ENCODE measurements around the gene TTYH2.

DNA sequence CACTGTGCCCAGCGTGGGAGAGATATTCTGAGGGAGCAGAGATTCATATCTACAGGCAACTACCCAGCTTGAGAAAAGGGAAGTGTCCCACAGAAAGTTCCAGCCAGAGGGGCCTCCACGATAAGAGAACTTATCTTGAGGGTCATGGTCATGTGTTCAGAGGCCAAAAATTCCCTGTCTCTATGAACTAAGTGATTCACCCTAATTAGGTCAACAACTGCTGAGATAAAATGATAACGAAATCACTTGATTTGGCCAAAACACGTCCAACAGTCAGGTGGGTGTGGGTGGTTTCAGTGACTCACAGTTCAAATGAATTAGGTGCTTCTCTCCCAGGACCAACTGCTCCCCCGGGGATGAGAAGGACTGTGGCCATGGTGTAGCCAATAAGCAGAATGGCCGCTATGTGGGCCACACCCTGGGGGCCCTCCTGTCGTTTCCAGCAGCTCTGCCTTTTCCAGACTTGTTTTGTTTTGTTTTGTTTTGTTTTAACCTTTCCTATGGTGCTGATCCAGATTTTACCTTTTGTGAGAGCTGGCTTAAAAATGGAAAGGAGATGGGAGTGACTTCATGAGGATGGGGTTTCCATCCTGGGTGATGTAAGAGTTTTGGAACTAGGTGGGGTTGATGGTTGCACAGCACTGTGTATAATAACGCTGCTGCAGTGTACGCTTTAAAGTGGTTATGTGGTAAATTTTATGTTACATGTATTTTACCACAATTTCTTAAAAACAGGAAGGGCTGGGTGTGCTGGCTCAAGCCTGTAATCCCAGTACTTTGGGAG lies 69.4 kb downstream of the TTYH2 start:
- TF ChIP-seq, protein P1, sequence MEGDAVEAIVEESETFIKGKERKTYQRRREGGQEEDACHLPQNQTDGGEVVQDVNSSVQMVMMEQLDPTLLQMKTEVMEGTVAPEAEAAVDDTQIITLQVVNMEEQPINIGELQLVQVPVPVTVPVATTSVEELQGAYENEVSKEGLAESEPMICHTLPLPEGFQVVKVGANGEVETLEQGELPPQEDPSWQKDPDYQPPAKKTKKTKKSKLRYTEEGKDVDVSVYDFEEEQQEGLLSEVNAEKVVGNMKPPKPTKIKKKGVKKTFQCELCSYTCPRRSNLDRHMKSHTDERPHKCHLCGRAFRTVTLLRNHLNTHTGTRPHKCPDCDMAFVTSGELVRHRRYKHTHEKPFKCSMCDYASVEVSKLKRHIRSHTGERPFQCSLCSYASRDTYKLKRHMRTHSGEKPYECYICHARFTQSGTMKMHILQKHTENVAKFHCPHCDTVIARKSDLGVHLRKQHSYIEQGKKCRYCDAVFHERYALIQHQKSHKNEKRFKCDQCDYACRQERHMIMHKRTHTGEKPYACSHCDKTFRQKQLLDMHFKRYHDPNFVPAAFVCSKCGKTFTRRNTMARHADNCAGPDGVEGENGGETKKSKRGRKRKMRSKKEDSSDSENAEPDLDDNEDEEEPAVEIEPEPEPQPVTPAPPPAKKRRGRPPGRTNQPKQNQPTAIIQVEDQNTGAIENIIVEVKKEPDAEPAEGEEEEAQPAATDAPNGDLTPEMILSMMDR (IDR thresholded peaks at IDR 0.05) = no peak
- TF ChIP-seq POLR2A (IDR thresholded peaks at IDR 0.05) (no peak), POLR2AphosphoS5 (IDR thresholded peaks at IDR 0.05; ENCODE audit: insufficient read depth in 1 of 2, low read depth in 1 of 2) (no peak)

All from vagina (tissue), 2 donors.